AG20443 (cell line): Measurements from ENCODE around the gene MAP2.

Experiments used
- DNase-seq: peaks from one replicate; pipeline ENCODE4 v3.0.0; 2012; ENCODE audit warnings: low spot score, mixed read lengths

Gene MAP2

DNA sequence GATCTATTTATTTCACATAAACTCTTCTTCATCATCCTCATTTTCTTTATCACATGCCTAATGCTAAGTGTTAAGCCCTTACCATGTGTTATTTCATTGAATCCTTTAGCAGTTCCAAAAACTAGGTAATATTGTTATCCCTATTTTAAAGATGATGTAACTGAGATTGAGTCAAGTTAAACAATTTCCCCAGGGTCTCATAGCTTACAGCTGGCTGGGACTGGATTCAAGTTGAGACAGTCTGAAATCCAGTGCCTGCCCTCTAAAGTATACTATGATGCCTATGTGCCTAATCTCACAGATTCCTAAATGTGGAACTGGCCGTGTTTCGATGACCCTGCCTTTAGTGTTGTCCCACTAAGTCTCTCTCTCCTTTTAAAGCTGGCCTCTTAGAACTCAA, 108.5 kb downstream of the MAP2 start:
- no peak for DNase-seq

DNA sequence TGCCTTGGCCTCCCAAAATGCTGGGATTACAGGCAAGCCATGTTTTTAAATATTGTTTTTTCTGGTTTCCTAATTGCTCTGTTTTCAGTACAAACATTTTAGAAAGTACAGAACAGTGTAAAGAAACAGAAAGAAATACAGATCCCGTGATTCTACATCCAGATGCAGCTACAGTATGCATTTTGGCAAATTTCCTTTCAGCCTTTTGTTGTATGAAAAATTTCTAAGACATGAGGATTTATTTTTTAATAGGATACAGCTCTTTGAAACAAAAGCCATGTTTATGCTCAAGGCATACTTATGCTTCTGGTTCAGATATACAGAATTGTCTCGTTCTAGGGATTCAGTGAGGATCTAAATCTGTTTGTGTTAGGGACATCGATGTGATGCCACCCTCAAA, 109.5 kb downstream of the MAP2 start:
- DNase-seq = no peak

DNA sequence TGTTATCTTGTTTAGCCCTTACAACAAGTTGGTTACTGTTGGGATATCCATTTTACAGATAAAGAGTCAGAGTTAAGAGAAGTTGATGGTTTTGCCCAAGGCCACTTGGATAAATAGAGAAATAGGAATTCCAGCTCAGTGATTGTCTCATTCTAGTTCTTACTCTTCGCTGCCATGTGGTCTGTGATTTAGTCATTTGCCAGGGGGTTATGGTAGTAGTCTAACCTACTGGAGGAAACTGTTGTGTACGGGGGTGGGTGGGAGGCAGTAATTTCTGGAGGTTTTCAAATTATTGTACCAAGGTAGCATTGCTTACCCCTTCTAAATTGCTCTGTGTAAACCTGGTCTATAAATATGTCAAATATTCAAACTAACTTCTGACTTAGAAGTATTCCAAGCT, 110.4 kb downstream of the MAP2 start:
- no peak for DNase-seq

DNA sequence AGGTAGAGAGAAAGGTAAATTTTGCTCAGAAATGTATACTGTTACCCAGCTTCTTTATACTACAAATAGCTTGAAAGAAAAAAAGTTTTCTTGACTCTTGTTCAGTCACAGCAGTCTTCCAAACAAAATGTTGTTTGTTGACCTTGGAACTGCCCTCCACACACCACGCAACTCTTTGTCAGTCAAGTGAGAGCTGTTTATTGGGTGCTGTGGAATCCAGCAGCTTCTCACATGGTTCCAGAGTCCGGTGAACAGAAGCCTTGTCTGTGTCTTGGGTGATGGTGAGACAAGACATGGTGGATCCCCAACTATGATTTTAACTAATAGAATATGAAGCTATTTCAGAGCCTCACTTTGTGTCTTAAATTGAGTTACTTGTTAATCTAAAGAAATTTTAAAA, 112.5 kb downstream of the MAP2 start:
- no peak for DNase-seq

DNA sequence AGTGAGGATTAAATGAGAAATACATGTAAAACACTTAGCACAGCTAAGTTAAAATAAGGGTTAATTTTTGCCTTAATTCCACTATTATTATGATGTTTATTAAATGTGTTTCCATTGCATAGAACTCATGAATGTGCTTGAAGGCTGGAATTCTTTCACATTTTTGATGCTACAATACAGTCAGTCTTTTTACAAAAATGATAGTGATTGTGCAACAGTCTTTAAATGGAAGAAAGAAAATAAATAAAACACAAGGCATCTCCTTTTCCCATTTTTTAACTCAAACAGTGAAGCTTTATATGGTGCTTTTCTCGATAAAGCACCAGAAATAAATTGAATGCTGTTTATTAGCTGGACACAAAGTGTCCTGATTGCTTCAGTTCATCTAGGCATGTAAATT, 123.9 kb downstream of the MAP2 start:
- no peak for DNase-seq

DNA sequence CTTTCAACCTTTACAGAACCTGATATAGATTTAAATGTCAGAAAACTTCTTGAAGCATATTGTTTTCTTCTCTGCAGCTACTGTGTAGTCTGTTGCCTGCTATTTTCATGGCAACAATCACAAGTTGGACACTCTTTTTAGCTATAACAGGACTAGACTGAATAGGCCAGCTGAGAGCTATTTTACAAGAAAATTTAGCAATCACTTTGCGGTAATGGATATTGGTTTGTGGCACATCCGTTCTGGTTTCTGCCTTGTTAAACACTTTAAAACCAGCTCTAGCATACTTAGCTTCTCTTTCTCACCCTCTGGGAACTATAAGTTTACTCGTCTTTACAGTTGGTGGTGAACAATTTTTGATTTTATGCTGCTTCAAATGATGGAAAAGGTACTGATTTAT, 125.7 kb downstream of the MAP2 start:
- DNase-seq = no peak

DNA sequence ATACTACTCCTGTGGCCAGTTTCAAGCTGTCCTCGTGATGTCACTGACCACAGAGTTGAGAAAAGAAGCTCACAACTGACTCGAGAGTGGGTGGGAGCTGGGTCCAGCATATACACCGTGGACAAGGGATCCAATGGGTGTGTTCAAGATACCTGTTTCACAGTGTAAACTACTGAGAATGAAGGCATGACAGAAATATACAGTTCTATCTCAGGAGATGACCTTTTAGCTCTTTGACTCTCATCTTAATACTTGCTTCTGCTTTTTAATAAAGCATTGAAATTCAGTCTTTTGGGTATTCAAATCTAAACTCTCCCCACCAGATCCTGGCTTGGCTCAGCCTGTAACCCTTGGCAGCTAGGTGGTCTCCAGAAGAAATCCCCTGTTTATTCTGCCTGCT, 130.1 kb downstream of the MAP2 start:
- no peak for DNase-seq

DNA sequence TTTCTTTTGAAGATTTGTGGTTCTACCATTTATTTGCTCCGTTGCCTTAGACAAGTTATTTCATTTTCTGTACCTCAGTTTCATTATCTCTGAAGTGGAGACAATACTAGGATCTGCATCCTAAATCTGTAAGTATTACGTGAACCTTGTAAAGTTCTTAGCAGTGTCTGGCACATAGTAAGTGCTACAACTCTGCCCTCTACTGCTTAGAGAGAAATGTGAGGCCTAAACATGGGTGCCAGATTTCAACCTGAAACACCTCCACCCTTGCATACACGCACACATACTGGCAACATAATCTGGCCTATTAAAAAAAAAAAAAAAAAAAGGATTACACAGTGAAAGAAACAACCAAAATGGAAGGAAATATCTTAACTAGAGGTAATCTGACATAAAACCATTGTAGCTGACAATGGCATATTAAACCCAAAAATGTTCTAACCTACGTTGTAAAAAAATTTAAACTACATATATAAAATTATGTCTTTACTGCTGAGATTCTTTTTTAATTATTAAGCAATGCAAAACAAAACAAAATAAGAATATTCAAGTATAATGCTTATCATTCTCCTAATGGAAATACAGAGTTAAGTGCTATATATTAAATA, 132.6 kb downstream of the MAP2 start:
- DNase-seq = peak; percentile 59

DNA sequence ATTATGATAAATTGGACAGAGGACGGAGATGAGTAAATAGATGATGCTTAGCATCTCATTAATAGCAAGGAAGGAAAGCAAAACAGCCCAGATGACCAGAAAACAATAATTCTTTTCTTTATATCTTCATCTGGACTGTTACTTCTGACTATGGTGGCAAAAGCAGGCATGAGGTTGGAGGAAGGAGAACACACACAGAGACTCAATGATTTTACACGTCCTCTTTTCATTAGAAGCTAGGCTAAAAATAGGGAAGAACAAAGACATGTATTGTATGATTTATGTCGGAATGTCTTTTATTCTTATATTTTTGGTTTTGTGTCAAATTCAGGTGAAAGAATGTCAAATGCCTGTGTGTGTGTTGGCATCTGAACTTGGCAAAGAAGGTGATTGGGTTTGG, 137.1 kb downstream of the MAP2 start:
- no peak for DNase-seq

DNA sequence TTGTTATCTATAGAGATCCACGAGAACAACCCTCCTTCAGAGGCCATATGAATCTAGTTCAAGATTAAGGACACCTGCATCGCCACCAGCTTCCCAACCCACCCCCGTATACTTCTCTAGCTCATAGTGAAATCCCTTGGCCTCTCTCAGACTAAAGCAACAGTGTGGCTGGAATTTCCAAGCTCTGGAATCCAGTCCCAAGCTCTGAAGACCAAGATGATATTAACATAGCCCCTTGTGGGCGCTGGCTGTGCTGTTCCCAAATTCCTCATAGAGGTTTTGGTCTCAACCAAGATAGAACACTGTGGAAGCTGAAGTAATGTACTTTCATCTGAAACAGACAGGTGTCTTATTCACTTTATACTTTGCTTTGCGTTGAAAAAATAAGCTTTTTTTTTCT, 139.6 kb downstream of the MAP2 start:
- DNase-seq = no peak

DNA sequence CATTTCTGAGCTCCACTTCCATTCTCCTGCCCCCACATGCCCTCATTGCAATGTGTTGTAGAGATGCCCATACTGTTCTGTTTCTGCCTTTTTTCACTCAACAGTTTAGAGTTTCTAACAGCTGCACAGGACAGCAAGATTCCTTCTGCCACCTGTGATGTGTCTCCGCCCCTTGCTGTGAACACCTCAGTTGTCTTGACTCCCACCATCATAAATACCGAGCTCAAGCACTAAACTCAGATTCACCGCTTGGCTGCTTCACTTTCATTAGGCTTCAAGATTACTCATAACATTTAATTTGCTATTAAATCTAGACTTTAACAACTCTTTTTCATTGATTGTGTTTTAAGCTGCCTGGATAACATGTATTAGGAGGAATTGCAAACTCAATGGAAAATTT, 141.0 kb downstream of the MAP2 start:
- DNase-seq = no peak

DNA sequence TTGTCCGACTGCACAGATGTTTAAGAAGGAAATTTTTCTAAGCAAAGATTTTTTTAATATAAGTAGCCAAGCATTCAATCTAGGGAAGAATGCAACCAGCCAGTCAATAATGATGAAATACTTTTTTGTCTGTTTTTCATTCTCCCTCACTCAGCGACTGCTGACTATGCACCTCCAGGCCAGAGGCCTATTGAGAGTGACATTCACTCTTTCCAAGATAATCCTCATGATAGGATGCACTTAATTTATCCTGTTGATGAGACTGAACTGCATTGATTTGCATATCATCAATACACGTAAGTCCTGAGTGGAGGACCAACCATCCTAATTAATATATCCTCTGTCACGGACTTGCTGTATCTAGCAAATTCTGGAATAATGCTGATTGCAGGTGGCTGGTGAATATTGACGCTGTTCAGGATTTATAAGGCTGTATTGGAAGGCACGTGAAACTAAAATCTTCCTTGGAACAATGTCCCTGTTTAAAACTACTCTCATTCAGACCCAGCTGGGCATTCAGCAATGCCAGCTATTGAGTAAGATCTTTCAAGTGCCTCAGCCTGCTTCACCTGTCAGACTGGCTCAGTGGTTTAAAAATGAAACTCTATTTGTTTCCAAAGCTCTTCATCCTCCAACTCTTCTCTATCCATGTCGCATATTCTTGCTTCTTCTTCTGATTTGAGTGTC, 142.2 kb downstream of the MAP2 start:
- no peak for DNase-seq

DNA sequence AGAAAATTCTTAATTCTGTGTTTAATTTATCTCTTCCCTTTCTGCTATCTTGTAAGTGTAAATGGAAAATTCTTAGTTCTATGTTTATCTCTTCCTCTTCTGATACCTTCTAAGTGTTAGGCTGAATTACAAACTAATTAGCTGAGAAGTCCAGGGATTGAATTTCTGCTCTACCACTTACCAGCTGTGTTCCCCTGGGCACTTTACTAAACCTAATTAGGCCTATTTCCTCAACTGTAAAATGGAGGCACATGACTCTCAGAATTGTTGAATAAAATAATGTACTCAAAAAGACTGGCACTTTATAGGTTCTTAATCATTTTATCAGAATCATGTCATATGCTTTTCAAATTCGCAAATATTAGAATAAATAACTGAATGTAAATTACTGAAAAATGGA, 146.3 kb downstream of the MAP2 start:
- no peak for DNase-seq

DNA sequence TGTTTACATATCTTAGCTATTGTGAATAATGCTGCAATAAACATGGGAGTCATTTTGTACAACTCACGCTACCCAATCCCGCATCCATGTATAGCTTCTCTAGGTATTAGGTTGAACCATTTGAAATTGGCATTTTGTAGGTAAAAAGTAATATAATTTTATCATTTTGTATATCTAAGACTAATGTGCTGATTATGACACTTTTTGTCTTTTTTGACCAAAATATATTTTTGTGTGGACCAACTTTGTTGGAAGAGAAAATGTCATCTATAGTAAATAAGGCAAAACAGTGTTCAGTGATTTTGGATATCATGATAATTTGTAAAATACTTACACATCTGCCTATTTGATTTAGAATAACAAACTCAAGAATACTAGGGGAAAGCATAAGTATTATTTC, 150.7 kb downstream of the MAP2 start:
- no peak for DNase-seq

DNA sequence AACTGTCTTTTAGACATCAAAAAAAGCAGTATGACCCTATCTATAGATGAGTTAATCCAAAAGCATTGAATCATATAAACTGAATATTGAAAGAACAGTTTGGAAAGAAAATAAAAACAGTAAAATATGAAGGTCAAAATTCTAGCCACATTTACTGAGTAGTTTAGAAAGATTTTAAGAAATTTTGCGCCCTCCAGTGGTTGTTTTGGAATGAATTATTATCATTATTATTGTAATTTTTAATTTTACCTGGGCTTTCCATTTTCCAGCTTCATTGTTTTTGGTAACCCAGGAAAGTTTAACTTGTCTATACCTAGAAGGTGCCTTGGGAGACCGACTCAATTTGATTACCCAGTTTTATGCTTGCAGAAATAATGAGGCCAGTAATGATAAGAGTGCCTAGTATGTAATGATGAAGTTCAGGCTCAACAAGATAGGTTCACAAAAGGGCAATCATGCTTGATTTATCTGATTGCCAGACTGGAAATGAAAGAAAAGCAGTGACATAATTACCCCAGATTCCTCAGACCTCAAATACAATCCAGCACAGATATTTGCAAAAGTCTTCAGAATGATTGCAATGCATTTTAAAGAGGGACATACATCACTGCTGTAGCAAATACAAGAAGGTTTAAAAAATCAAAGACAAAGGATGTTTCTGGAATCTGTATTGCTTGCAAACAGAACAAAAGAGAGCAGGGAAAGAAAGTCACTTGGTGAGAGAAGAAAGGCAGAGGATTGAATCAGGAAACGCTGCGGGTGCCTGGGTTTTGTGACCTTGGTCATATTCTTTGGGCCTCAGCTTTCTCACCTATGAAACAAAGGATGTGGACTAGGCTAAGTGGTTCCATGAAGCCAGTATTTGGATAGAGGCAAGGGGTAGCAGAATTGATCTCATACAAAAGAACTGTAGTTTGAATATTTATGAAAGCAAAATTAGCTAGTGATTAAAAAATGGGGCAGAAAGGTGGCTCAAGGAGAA, 153.8 kb downstream of the MAP2 start:
- peak; percentile 13 for DNase-seq

DNA sequence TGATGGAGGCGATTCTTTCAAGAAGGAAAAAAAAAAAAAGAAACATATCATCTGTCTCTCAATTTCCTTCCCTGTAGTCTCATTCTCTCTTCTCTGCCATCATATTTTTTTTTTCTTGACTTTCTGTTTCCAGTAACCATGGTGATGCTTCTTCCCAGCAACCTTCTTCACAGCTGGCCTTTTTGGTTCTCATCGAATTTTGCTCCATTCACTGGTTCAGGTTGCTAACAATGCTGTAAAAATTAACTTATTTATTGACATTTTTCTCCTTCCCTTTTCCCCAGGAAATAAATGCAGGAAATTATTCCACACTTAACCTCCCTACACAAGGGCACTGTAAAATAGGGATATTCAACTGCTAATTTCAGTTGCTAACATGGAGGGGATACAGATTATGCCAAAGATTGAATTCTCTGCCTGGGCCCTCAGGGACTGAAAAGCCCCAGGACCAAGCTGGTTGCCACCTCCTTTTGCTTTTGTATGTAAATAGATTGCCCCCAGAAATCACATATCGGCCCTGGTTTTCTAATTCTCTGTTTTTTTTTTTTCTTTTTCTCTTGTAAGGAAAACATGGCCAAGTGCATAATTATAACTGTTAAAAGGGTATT, 154.7 kb downstream of the MAP2 start:
- DNase-seq = no peak

DNA sequence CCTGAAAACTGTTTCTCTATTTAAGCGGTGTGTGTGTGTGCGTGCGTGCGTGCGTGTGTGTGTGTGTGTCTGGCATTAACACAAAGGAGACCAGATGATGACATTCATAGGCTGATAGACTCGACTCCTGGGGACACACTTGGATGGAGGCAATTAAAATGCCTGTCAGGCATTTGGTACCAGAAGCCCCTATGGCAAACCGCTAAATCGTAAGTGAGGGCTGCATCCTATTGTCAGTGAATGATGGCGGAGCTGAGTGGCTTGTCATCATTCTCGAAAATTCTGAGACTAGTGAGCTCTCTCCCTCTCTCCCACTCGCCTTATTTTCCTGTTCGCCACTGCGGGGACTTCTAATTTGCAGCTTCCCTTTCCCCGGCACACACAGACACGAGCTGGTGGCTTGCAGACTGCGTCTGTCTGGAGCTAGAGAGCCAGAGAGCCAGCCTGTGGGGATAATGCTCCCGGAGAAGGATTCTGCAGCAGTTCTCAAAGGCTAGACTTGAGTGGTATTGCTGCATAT, 155.4 kb downstream of the MAP2 start:
- peak; percentile 47 for DNase-seq

DNA sequence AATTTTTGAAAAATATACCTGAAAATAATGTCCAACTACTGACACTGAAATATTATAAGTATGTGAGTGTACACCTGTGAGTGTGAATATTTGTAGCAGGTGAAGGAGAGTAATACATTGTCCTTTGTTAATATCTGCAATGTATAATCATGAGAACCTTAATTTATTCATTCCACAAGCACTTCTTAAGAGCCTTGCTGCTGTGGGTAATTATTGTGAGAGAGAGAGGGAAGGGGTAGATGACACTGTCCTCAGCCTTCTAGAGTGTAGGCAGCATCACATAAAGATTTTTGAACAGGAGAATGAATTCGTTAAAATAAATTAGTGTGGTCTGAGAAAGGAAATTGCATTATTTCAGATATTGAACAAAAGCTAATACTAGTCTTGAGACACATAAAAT, 157.2 kb downstream of the MAP2 start:
- DNase-seq = no peak

DNA sequence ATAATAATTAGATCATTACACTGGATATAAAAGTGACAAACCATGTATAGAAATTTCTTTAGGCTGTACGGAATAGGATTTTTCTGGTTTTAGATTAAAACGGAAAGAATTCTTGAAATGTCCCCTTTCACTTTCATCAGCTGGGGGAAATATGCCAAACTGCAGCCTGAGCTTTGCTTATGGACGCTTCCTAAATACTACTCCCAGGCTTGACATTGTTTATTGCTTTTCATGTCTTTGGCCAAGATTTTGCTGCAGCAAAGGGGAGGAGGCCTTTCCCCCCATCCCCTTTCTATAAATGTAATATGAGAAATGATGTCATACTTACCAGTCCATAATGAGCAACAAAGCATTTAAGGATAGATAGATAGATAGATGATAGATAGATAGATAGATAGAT, 158.4 kb downstream of the MAP2 start:
- DNase-seq = no peak

DNA sequence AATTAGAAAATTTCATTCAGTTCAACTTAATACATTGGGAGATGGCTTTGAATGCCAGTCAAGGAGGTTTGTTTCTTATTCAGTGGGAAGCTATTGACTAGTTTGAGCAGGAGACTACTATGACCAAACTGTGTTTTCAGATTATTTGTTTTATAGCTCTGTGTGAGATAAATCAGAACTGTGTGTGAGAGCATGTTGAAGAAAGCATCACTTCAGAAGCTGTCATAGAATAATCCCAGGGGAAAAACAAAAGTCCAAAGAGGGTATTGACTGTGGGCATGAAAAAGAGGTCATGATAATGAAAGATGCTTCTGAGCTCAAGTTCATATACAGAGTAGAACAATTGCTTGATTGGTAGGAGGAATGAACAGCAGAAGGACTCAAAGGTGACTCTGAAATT, 160.6 kb downstream of the MAP2 start:
- no peak for DNase-seq

DNA sequence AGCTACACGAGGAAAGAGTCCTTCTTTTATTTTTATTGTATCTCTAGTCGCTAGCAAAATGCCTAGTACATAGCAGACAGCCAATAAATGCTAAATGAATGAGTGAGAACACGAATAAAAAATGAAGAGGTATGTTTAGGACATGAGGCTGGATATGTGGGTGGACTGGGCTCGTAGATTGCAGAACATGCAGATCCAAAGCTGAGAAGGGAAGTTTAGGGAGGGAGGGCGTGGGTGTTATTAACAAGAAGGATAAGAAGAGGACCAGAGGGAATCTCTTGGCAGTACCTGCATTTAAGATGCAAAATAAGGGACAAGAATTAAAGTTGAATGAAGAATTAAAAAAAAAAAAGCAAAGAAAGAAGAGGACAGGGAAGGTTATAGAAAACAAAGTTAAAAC, 161.1 kb downstream of the MAP2 start:
- DNase-seq = no peak

DNA sequence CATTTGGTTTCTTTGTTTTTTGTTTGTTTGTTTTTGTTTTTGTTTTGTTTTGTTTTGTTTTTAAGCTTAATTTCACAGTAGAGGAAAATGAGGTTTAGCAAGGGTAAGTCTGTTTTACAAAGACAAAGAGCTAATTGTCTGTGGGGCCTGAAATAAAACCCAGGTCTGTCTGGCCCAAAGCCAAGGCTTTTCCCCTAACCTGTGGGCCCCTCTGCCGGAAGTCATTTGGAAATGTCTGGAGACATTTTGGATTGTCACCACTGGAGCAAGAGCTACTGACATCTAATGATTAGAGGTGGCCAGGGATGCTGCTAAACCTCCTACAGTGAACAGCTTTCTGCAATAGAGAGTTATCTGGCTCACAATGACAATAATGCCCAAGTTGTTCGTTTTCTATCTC, 167.2 kb downstream of the MAP2 start:
- DNase-seq = no peak
